GM12874 (cell line): ENCODE data around the gene MYL7.

Experiments used
- TF ChIP-seq, protein P1 (sequence below): IDR thresholded peaks from 2 replicates; pipeline ENCODE4 v1.5.1; 2011; ENCODE audit warnings: low read depth, mild to moderate bottlenecking, control low read depth, low read length, moderate library complexity; ENCODE audit not compliant: insufficient read depth

Gene MYL7

DNA sequence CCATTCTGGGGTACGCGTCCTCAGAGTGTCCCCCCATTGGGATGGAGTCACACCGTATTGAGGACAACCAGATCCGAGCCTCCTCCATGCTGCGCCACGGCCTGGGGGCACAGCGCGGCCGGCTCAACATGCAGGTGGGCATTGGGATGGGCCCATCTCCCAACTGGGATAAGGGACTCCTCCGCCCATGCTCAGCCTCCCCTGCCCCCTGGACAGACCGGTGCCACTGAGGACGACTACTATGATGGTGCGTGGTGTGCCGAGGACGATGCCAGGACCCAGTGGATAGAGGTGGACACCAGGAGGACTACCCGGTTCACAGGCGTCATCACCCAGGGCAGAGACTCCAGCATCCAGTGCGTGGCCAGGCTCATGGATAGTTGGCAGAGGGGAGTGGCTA lies 31.1 kb downstream of the MYL7 start:
- TF ChIP-seq, protein P1, sequence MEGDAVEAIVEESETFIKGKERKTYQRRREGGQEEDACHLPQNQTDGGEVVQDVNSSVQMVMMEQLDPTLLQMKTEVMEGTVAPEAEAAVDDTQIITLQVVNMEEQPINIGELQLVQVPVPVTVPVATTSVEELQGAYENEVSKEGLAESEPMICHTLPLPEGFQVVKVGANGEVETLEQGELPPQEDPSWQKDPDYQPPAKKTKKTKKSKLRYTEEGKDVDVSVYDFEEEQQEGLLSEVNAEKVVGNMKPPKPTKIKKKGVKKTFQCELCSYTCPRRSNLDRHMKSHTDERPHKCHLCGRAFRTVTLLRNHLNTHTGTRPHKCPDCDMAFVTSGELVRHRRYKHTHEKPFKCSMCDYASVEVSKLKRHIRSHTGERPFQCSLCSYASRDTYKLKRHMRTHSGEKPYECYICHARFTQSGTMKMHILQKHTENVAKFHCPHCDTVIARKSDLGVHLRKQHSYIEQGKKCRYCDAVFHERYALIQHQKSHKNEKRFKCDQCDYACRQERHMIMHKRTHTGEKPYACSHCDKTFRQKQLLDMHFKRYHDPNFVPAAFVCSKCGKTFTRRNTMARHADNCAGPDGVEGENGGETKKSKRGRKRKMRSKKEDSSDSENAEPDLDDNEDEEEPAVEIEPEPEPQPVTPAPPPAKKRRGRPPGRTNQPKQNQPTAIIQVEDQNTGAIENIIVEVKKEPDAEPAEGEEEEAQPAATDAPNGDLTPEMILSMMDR, result no peak

DNA sequence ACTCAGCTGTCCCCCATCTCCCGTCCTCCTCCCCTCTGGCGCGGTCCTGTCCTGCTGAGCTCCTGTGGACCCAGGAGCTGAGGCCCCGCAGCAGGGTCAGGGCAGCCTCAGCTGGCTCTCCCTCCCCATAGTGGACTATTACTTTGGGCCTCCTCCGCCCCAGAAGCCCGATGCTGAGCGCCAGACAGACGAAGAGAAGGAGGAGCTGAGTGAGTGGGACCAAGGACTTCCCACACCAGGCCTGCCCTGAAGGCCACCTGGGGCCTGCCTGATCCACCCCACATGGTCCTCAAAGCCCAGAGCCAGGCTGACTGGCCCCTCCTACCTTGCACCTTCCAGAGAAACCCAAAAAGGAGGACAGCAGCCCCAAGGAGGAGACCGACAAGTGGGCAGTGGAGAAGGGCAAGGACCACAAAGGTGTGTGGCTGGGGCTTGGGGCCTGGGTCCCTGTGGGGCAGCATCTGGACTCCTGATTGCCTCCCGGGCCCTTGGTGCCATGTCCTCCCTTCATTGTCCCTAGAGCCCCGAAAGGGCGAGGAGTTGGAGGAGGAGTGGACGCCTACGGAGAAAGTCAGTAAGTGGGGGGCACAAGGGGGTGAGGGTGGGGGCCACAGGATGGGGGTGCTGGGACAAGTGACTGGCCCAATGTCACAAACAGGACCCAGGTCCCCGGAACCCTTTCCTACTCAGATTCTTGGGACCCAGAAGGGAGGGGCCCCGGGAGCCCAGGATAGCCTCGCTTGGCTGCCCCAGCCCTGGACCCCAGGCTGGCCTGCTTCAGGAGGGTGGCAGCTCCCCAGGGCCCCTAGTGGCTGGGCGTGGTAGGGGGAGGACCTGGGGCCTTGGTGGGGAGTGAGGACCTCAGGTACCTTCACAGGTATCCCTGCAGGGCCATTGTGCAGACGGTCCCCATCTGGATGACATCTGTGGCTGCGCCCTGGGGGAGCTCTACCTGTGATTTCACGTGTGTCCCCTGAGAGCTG lies 32.1 kb downstream of the MYL7 start:
- TF ChIP-seq, protein P1, result peak; percentile 38

DNA sequence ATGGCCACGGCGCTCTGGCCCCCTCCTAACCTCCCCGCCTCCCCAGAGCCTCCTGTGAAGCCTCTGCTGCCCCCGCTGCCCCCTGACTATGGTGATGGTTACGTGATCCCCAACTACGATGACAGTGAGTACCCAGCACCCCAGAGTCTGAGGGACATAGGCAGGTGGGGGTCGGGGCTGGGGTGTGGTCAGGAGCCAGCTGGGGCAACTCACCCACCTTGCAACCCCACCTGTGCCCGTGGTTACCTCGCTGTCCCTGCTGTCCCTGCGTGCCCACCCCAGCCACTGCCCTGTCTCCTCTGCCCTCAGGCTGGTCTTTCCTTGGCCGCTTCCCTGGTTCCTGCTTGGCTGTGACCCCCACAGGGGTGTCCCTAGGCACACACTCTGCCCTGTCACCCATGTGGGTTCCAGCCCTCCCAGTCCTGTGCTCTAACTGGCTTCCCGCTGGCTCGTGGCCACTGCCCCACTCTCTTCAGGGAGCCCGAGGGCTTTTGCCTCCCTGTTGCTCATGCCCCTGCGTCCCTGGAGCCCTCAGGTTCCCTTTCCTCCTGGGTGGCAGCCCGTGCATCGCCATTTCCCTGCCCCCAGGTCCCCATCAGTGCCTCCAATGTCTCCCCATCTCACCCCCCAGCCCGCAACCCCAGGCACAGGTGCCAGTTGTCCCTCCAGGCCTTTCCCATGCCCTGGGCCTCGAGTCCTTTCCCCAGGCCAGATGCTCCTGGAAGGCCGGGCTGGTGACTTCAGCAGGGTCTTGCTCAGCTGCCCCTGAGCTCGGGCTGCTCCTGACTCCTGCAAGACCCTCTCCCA lies 33.0 kb downstream of the MYL7 start:
- TF ChIP-seq, protein P1, result no peak

DNA sequence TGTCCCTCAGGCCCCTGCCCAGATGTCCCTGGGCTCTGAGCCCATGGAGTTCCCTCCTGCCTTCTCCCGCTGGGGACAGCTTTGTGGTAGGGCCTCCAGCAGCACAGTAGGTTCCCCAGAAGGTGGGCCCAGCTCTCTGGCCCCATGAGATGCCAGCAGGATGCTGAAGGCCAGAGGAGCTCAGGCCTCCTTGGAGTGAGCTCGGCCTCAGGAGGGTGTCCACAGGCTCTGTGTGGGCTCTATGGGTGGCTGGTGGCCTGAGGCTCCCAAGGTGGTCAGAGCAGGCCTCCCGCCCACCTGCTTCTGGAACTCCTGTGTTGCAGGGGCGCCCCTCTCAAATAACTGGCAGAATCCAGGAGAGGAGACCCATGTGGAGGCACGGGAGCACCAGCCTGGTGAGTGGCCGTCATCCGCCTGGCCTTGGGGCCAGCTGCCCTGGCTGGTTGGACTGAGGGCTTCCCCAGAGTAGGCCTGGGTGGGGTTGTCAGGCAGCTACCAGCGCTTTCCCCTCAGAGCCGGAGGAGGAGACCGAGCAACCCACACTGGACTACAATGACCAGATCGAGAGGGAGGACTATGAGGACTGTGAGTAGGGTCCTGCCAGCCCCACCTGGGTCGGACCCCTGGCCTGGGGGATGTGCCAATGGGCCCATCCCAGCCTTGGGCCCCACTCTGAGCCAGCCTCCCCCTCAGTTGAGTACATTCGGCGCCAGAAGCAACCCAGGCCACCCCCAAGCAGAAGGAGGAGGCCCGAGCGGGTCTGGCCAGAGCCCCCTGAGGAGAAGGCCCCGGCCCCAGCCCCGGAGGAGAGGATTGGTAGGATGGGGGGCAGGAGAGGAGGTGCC lies 33.8 kb downstream of the MYL7 start:
- TF ChIP-seq, protein P1, result no peak

DNA sequence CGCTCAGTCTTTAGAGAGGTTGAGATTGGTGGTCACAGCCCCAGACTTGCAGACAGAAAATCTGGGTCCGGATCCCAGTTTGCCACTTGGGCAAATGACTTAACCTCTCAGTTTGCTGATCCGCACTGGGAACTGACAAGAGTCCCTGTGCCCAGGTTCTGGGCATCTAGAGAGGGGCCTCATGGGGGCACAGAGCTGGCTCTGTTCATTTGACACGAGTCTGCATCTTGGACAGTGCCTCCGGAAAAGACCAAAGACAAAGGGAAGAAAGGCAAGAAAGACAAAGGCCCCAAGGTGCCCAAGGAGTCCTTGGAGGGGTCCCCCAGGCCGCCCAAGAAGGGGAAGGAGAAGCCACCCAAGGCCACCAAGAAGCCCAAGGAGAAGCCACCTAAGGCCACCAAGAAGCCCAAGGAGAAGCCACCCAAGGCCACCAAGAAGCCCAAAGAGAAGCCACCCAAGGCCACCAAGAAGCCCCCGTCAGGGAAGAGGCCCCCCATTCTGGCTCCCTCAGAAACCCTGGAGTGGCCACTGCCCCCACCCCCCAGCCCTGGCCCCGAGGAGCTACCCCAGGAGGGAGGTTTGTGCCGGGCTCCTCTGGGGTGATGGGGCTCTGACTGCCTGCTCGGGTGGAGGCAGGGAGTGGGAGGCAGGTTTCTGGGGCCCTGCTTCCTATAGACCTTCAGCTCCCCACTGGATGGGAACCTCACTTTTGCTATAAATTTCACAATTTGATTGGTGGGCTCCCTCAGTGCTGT lies 34.6 kb downstream of the MYL7 start:
- TF ChIP-seq, protein P1, result no peak

DNA sequence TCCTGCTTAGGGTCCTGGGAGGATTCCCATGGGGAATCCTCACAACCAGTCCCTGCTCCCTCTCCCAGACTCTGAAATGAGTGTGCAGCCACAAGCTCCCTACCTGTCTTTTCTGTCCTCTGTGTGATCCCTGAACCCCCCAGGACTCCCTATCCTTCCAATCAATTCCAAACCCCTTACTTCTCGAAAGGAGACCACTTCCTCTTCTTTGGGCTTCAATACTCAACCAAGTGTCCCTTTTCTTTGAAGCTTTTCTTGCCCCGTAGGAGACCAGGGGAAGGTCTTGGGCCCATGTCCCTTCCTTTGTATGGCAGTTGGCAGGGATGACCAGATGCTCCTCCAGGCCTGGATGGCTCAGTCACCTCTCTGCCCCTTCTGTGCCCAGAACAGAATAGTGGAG lies 35.3 kb downstream of the MYL7 start:
- TF ChIP-seq, protein P1, result no peak
